Natural killer cell treated with Interleukin-12 subunit alpha and Interleukin-12 subunit beta and Interleukin-15 and Interleukin-18, amount 100 ng/mL, for 72 hours (primary cell): ENCODE results near the gene BOLA1. TPM values are rescaled to one million over a fixed set of nuclear protein-coding genes. Genes with fewer than 3 reads are reported as not detected.
"Not testable (repeated sequence)": the region's sequence is repeated elsewhere in the genome, so short reads cannot be mapped to it uniquely, and the experiment has no call there.

ENCODE experiments used
- ATAC-seq, 2 donors: fragments of 150-1000 bp; cut with Tn5 transposase in 1 of 2; sonication (Bioruptor Pico), chemical (Tn5 transposase) in 1 of 2; 2 replicates each; pipeline ENCODE4 v1.10.0; 2021
- DNase-seq: peaks from one replicate; pipeline ENCODE4 v3.0.0; 2022; ENCODE audit warnings: low spot score
- H3K27ac Mint-ChIP-seq, 2 donors: 1 replicate in 1 of 2; 2 replicates in 1 of 2; pipeline ENCODE4 v1.8.0; 2022; ENCODE audit warnings: mixed read lengths in 2 of 2, mild to moderate bottlenecking in 1 of 2, moderate library complexity in 1 of 2
- H3K27me3 Mint-ChIP-seq, 2 donors: 1 replicate in 1 of 2; 2 replicates in 1 of 2; pipeline ENCODE4 v1.8.0; 2022; ENCODE audit warnings: mixed read lengths in 2 of 2
- H3K36me3 Mint-ChIP-seq: one replicate; pipeline ENCODE4 v1.8.0; 2022; ENCODE audit warnings: mixed read lengths
- H3K4me1 Mint-ChIP-seq, 2 donors: 1 replicate in 1 of 2; 2 replicates in 1 of 2; pipeline ENCODE4 v1.8.0; 2022; ENCODE audit warnings: low read depth in 2 of 2, mixed read lengths in 2 of 2, mild to moderate bottlenecking in 1 of 2
- H3K4me3 Mint-ChIP-seq: one replicate; pipeline ENCODE4 v1.8.0; 2022; ENCODE audit warnings: mixed read lengths
- H3K9me3 Mint-ChIP-seq: 2 replicates; pipeline ENCODE4 v1.8.0; 2022; ENCODE audit warnings: mixed read lengths
- total RNA-seq, 2 donors: library from RNA; stranded (reverse); gene quantifications; one replicate each; pipeline ENCODE4 v1.2.3, GENCODE V29; 2022

Gene BOLA1
- total RNA-seq, 2 donors from 2014 or later: 13.9 to 16.2 TPM

DNA sequence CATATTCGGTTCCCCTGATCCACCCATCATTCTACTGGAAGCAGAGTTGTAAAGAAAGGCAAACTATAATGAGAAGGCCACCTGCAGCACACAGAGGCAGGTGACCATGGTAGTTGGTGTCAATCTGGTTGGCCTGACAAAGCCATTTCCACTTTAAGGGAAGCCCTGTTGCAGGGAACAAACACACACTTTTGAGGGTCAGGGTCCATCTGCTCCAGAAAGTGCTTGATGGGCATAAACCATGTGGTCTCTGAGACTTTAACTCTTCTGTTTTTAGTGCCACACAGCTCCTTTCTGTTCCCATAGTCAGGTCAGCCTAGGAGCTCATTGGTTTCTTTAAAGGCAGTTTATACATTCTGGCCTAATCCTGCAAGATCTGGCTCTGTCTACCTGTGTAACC lies 17.5 kb upstream of the BOLA1 start:
- Mint-ChIP-seq H3K36me3 (no peaks in the 10 kb centered on the region), H3K27me3 (no peaks in the 10 kb centered on the region), H3K4me1 (peaks cover 10 to 15% of the 10 kb centered on the region in 2 donors), H3K4me3 (no peak overlapping the region), H3K9me3 (no peaks in the 10 kb centered on the region), H3K27ac (no peak overlapping the region)
- ATAC-seq (no peak), DNase-seq (no peak)

- H3K27ac Mint-ChIP-seq: no peak overlapping the region
- H3K4me3 Mint-ChIP-seq: no peak overlapping the region
- H3K4me1 Mint-ChIP-seq: peaks cover 10 to 15% of the 10 kb centered on the region in 2 donors
- H3K9me3 Mint-ChIP-seq: no peaks in the 10 kb centered on the region
- ATAC-seq (no peak), DNase-seq (no peak)
- no peaks in the 10 kb centered on the region for H3K27me3 Mint-ChIP-seq
- no peaks in the 10 kb centered on the region for H3K36me3 Mint-ChIP-seq
Observed at GRCh38 chr1:149883598-149884247, 15.6 kb upstream of the BOLA1 start.

GRCh38 chr1:149884433-149885338 lies 14.7 kb upstream of the BOLA1 start:
- H3K4me1 Mint-ChIP-seq: peaks cover 9 to 10% of the 10 kb centered on the region in 2 donors
- DNase-seq (no peak), ATAC-seq (no peak)
- H3K9me3 Mint-ChIP-seq: no peaks in the 10 kb centered on the region
- H3K36me3 Mint-ChIP-seq: no peaks in the 10 kb centered on the region
- no peaks in the 10 kb centered on the region for H3K27me3 Mint-ChIP-seq
- no peak overlapping the region for H3K4me3 Mint-ChIP-seq
- H3K27ac Mint-ChIP-seq: no peak overlapping the region

DNA sequence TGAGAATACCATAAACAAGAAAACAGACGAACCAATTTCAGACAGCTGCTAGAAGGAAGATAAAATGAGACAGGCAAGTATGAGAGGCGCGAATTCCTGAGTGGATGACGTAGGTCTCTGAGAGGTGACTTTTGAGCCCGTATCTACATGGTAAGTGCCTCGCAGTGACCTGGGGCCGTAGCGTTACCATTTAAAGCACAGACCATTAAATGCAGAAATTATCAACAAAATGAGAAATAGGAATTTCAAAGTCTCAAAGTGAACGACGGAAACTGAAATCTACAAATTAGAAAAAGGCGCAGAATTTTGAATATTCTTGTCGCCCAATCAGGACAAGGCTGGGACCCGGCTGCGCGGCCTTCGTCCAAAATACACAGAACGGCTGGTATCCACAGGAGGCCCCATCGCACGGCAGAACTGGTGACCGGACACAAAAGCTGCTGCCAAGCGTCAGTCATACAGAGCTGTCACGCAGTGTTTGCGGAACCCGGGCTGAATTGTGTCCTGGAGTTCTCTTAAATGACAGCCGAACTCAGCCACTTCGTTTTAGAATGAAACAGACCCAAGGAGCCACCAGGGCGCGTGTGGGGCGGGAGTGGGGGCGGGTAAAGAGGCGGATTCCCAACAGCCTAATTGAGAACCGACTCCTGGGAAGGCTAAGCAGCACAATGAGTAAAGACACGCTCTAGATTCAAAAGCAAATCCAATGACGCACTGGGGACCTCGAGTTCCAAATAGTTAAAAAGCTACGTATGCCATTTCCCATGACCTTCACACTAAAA lies 13.8 kb upstream of the BOLA1 start:
- no peaks in the 10 kb centered on the region for H3K36me3 Mint-ChIP-seq
- DNase-seq: peak; percentile 74
- H3K4me3 Mint-ChIP-seq: no peak overlapping the region
- H3K27ac Mint-ChIP-seq: no peak overlapping the region
- H3K27me3 Mint-ChIP-seq: no peaks in the 10 kb centered on the region
- ATAC-seq: peak; percentile 1 to 19
- no peaks in the 10 kb centered on the region for H3K9me3 Mint-ChIP-seq
- peaks cover 6 to 11% of the 10 kb centered on the region in 2 donors for H3K4me1 Mint-ChIP-seq

GRCh38 chr1:149886121-149886395 lies 13.3 kb upstream of the BOLA1 start:
- DNase-seq, H3K9me3 Mint-ChIP-seq, ATAC-seq, H3K36me3 Mint-ChIP-seq, H3K27me3 Mint-ChIP-seq, H3K27ac Mint-ChIP-seq, H3K4me3 Mint-ChIP-seq: not testable (repeated sequence)
- H3K4me1 Mint-ChIP-seq: peaks cover 6 to 11% of the 10 kb centered on the region in 2 donors

DNA sequence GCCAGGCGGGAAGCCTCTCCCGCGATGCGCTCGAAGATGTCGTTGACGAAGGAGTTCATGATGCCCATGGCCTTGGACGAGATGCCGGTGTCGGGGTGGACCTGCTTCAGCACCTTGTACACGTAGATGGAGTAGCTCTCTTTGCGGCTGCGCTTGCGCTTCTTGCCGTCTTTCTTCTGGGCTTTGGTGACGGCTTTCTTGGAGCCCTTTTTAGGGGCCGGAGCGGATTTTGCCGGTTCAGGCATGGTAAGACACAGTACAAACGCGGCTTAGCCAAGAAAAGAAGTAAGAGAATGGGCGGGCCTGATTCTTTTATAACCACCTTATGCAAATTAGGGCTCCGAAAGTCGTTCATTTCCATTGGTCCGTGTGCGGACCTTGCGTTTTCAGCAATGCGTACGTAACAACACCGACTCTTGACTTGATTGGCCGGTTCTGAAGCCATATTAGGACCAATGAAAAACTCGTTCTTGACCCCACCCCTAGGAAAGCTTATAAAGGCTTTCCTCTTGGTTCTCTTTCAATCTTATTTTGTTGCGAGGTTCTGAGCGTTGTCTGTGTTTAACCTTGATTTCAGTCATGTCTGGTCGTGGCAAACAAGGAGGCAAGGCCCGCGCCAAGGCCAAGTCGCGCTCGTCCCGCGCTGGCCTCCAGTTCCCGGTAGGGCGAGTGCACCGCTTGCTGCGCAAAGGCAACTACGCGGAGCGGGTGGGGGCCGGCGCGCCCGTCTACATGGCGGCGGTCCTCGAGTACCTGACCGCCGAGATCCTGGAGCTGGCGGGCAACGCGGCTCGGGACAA lies 12.8 kb upstream of the BOLA1 start:
- Mint-ChIP-seq H3K27ac (no peak overlapping the region), H3K4me3 (no peak overlapping the region), H3K9me3 (no peaks in the 10 kb centered on the region), H3K27me3 (no peaks in the 10 kb centered on the region), H3K36me3 (no peaks in the 10 kb centered on the region), H3K4me1 (peaks cover 6 to 11% of the 10 kb centered on the region in 2 donors)
- peak; percentile 79 to 83 for ATAC-seq
- peak; percentile 91 for DNase-seq

GRCh38 chr1:149887196-149887455 lies 12.2 kb upstream of the BOLA1 start:
- not testable (repeated sequence) for H3K9me3 Mint-ChIP-seq, H3K4me1 Mint-ChIP-seq, H3K36me3 Mint-ChIP-seq, H3K27me3 Mint-ChIP-seq, H3K4me3 Mint-ChIP-seq, H3K27ac Mint-ChIP-seq, ATAC-seq, DNase-seq

- DNase-seq (peak; percentile 89), ATAC-seq (peak; percentile 68 to 74)
- Mint-ChIP-seq H3K4me1 (peaks cover 0 to 7% of the 10 kb centered on the region in 2 donors), H3K27me3 (no peaks in the 10 kb centered on the region), H3K36me3 (no peaks in the 10 kb centered on the region), H3K4me3 (no peak overlapping the region), H3K9me3 (no peaks in the 10 kb centered on the region), H3K27ac (no peak overlapping the region)
Observed at GRCh38 chr1:149887456-149888246, 11.7 kb upstream of the BOLA1 start.

GRCh38 chr1:149888247-149888998 lies 10.9 kb upstream of the BOLA1 start:
- ATAC-seq (peak; percentile 46 to 62), DNase-seq (peak; percentile 86)
- Mint-ChIP-seq H3K9me3 (no peaks in the 10 kb centered on the region), H3K27me3 (no peaks in the 10 kb centered on the region), H3K4me3 (no peak overlapping the region), H3K27ac (no peak overlapping the region), H3K36me3 (no peaks in the 10 kb centered on the region), H3K4me1 (peaks cover 0 to 7% of the 10 kb centered on the region in 2 donors)

DNA sequence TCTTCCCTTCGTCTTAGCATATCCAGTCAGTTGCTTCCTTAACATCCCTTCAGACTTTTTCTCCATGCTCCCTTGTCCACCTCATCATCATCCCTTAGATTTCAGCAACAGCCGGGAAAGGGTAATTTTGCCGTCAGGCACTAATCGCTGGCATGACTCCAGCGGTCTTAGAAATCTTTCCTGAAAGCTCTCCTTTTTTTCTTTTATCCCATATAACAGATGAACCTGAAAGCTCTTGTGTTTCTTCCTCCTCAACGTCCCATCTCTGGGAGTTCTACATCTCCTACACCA lies 10.4 kb upstream of the BOLA1 start:
- H3K36me3 Mint-ChIP-seq: no peaks in the 10 kb centered on the region
- no peaks in the 10 kb centered on the region for H3K27me3 Mint-ChIP-seq
- H3K9me3 Mint-ChIP-seq: no peaks in the 10 kb centered on the region
- ATAC-seq (no peak), DNase-seq (no peak)
- H3K27ac Mint-ChIP-seq: no peak overlapping the region
- peaks cover 0 to 4% of the 10 kb centered on the region in 2 donors for H3K4me1 Mint-ChIP-seq
- no peak overlapping the region for H3K4me3 Mint-ChIP-seq

GRCh38 chr1:149896575-149896974 lies 2.8 kb upstream of the BOLA1 start:
- Mint-ChIP-seq H3K9me3 (no peaks in the 10 kb centered on the region), H3K4me3 (no peak overlapping the region), H3K27me3 (peaks cover 0 to 3% of the 10 kb centered on the region in 2 donors), H3K36me3 (no peaks in the 10 kb centered on the region), H3K4me1 (peaks cover 14 to 21% of the 10 kb centered on the region in 2 donors), H3K27ac (no peak overlapping the region)
- DNase-seq (no peak), ATAC-seq (no peak)

GRCh38 chr1:149903836-149904491 lies 4.6 kb downstream of the BOLA1 start:
- no peak for ATAC-seq
- DNase-seq: no peak
- peaks cover 10 to 20% of the 10 kb centered on the region in 2 donors for H3K4me1 Mint-ChIP-seq
- H3K27me3 Mint-ChIP-seq: peaks cover 0 to 3% of the 10 kb centered on the region in 2 donors
- no peak overlapping the region for H3K4me3 Mint-ChIP-seq
- H3K36me3 Mint-ChIP-seq: no peaks in the 10 kb centered on the region
- H3K27ac Mint-ChIP-seq: no peak overlapping the region
- no peaks in the 10 kb centered on the region for H3K9me3 Mint-ChIP-seq
